GM12878 (cell line): ENCODE measurements around the gene CD244. TPM values are rescaled to one million over a fixed set of nuclear protein-coding genes. Genes with fewer than 3 reads are reported as not detected.

Experiments used
- ATAC-seq: fragments of 200-7000 bp; cut with Tn5 transposase; 3 replicates; pipeline ENCODE4 v1.9.1; 2020; ENCODE audit warnings: mild to moderate bottlenecking, moderate library complexity
- BruUV-seq: library from RNA; stranded (reverse); fragments of 400-500 nt; replicated peaks from 2 replicates; lab custom pipeline; 2021; lab: Mats Ljungman, UMichigan
- CTCF ChIA-PET: fragments of 300-600 bp; sonication (Branson Sonifier 250); formaldehyde crosslinking; extraction: SDS; loops from one replicate; lab custom pipeline; 2021; ENCODE audit warnings: inconsistent platforms; lab: Yijun Ruan, JAX
- POLR2A ChIA-PET: fragments of 350-600 bp; formaldehyde crosslinking; extraction: SDS; loops from one replicate; lab custom pipeline; 2021; ENCODE audit warnings: inconsistent platforms; lab: Charles Lee
- RAD21 ChIA-PET: fragments of 300-600 bp; sonication (Branson Sonifier 250); formaldehyde crosslinking; loops from one replicate; lab custom pipeline; 2023; ENCODE audit warnings: antibody characterized with exemption; ENCODE audit not compliant: unreplicated experiment; lab: Charles Lee
- SMC1A ChIA-PET: fragments of 300-600 bp; sonication (Branson Sonifier 250); formaldehyde crosslinking; loops from one replicate; lab custom pipeline; 2023; ENCODE audit not compliant: unreplicated experiment, uncharacterized antibody; lab: Charles Lee
- DNase-seq: peaks from one replicate; pipeline ENCODE4 v3.0.0-alpha.2; 2011; ENCODE audit warnings: low read depth, low spot score
- FAIRE-seq: peaks from 3 replicates; lab custom pipeline; 2011; peaks lifted over from hg19 to GRCh38; lab: Jason Lieb, UNC
- H2AFZ ChIP-seq: 2 replicates; pipeline ENCODE4 v1.6.0; 2011; ENCODE audit warnings: low read depth, low read length, control low read depth; ENCODE audit not compliant: control insufficient read depth
- H3K27ac ChIP-seq: 2 replicates; pipeline ENCODE4 v1.5.1; 2011; ENCODE audit warnings: control low read depth; ENCODE audit not compliant: control insufficient read depth, insufficient read depth
- H3K27me3 ChIP-seq, 2 experiments: replicated peaks in 1 of 2; 2 replicates each; pipeline versions ENCODE4 v1.6.0 to v1.6.1; 2011; ENCODE audit warnings: low read length in 1 of 2; ENCODE audit not compliant: control insufficient read depth in 2 of 2, insufficient read depth in 2 of 2
- H3K36me3 ChIP-seq, 2 experiments: 2 replicates each; pipeline ENCODE4 v1.5.1; 2011; ENCODE audit warnings: low read length in 1 of 2; ENCODE audit not compliant: control insufficient read depth in 2 of 2, insufficient read depth in 2 of 2
- H3K4me1 ChIP-seq: 2 replicates; pipeline ENCODE4 v1.6.1; 2011; ENCODE audit warnings: mild to moderate bottlenecking, low read length, moderate library complexity, mixed read lengths; ENCODE audit not compliant: control insufficient read depth, insufficient read depth
- H3K4me2 ChIP-seq: 2 replicates; pipeline ENCODE4 v1.6.0; 2011; ENCODE audit warnings: control low read depth; ENCODE audit not compliant: control insufficient read depth, insufficient read depth
- H3K4me3 ChIP-seq: fragments of 200-600 bp; sonication (generic); 2 replicates; pipeline ENCODE4 v1.5.1; 2016
- H3K79me2 ChIP-seq: 2 replicates; pipeline ENCODE4 v1.6.0; 2011; ENCODE audit warnings: low read length; ENCODE audit not compliant: control insufficient read depth, insufficient read depth
- H3K9ac ChIP-seq: 2 replicates; pipeline ENCODE4 v1.8.0; 2011; ENCODE audit warnings: low read length, control low read depth, mixed read lengths; ENCODE audit not compliant: control insufficient read depth, insufficient read depth
- H3K9me3 ChIP-seq: replicated peaks from 3 replicates; pipeline ENCODE4 v1.5.1; 2011; ENCODE audit warnings: mild to moderate bottlenecking, low read length; ENCODE audit not compliant: control insufficient read depth, insufficient read depth
- H4K20me1 ChIP-seq: 2 replicates; pipeline ENCODE4 v1.6.0; 2011; ENCODE audit not compliant: control insufficient read depth, insufficient read depth
- BHLHE40 ChIP-seq, 2 experiments: fragments of 450-650 bp in 1 of 2; IDR thresholded peaks; 2 replicates each; pipeline ENCODE4 v1.6.1; 2011 to 2017; ENCODE audit warnings: low read depth in 2 of 2, borderline replicate concordance in 1 of 2, improper control_type of control experiment in 1 of 2, low read length in 1 of 2, mild to moderate bottlenecking in 1 of 2
- CHD4 ChIP-seq: fragments of 200-600 bp; sonication (generic); IDR thresholded peaks from 2 replicates; pipeline ENCODE4 v1.6.1; 2016; ENCODE audit warnings: mild to moderate bottlenecking
- E4F1 ChIP-seq: fragments of 450-650 bp; IDR thresholded peaks from 2 replicates; pipeline ENCODE4 v1.6.1; 2018; ENCODE audit warnings: borderline replicate concordance, mild to moderate bottlenecking; ENCODE audit not compliant: partially characterized antibody
- FOXK2 ChIP-seq: fragments of 450-650 bp; IDR thresholded peaks from 2 replicates; pipeline ENCODE4 v1.6.1; 2017; ENCODE audit warnings: mild to moderate bottlenecking, moderate library complexity
- HDGF ChIP-seq: fragments of 450-650 bp; IDR thresholded peaks from 2 replicates; pipeline ENCODE4 v1.6.1; 2016; ENCODE audit warnings: antibody characterized with exemption
- MXI1 ChIP-seq: fragments of 150-350 bp; IDR thresholded peaks from 2 replicates; pipeline ENCODE4 v1.6.1; 2011; ENCODE audit warnings: low read depth, mild to moderate bottlenecking, inconsistent platforms, low read length, improper control_type of control experiment
- RAD51 ChIP-seq: fragments of 450-650 bp; IDR thresholded peaks from 2 replicates; pipeline ENCODE4 v1.6.1; 2016; ENCODE audit warnings: moderate library complexity, mild to moderate bottlenecking, inconsistent platforms
- SREBF1 ChIP-seq: IDR thresholded peaks from 2 replicates; pipeline ENCODE4 v1.6.1; 2012; ENCODE audit warnings: mild to moderate bottlenecking, low read length
- SREBF2 ChIP-seq: IDR thresholded peaks from 2 replicates; pipeline ENCODE4 v1.6.1; 2012; ENCODE audit warnings: mild to moderate bottlenecking, low read length
- TCF12 ChIP-seq: IDR thresholded peaks from 2 replicates; pipeline ENCODE4 v1.6.1; 2011; ENCODE audit warnings: low read depth, mild to moderate bottlenecking, low read length
- USF2 ChIP-seq: IDR thresholded peaks from 2 replicates; pipeline ENCODE4 v1.6.1; 2011; ENCODE audit warnings: low read depth, low read length, improper control_type of control experiment, borderline replicate concordance
- ZBTB40 ChIP-seq: fragments of 450-650 bp; IDR thresholded peaks from 2 replicates; pipeline ENCODE4 v1.6.1; 2016; ENCODE audit warnings: mild to moderate bottlenecking, moderate library complexity, borderline replicate concordance
- WGBS: methylation state at CpG from one replicate; pipeline ENCODE4 v1.1.6; 2016; ENCODE audit warnings: low lambda C conversion rate; ENCODE audit not compliant: insufficient replicate concordance, insufficient coverage; ENCODE audit errors: missing lambda C conversion rate; 5-methylcytosine and 5-hydroxymethylcytosine counted together
- in situ Hi-C: fragments of 300-500 bp; cut with MboI; formaldehyde crosslinking; loops from 9 replicates; pipeline ENCODE4 v1.14.3; 2018; ENCODE audit warnings: mixed read lengths
- intact Hi-C: fragments of 100-400 bp; cut with micrococcal nuclease; formaldehyde crosslinking; loops from one replicate; pipeline ENCODE4 v1.14.2; 2022; ENCODE audit not compliant: unreplicated experiment
- polyA plus RNA-seq, 11 experiments: library from polyadenylated mRNA; depleted of rRNA in 4 of 11; unstranded in 6 of 11; stranded (reverse) in 5 of 11; fragments of >200 nt; fragmentation: Nextera tagmentation in 4 of 11; fragmentation: Illumina TruSeq in 1 of 11; extraction: Ambion mirVana in 4 of 11; extraction: Trizol in 1 of 11; gene quantifications; 1 replicate in 1 of 11; 2 replicates in 10 of 11; pipeline versions ENCODE4 v1.2.1 to v1.2.3, GENCODE V29; 2011 to 2016; ENCODE audit warnings: inconsistent platforms in 2 of 11, missing spikeins in 2 of 11, low read depth in 1 of 11
- total RNA-seq, 4 experiments: library from RNA; depleted of rRNA in 3 of 4; stranded (reverse); fragments of >200 nt in 3 of 4; fragmentation: Illumina TruSeq in 1 of 4; extraction: Trizol in 1 of 4; gene quantifications; 2 replicates each; pipeline versions ENCODE4 v1.2.1 to v1.2.3, GENCODE V29; 2013 to 2021

Gene CD244
- total and polyA plus RNA-seq, 10 of the 15 experiments (the other 5 are each of a cell fraction or from before 2014, with no cell fraction given): 0.24 to 13.6 (median 0.73) TPM

GRCh38 chr1:160846281-160846680 lies 16.4 kb downstream of the CD244 start (continued):
- TF ChIP-seq FOXK2: no peak
- TF ChIP-seq SREBF1: no peak
- no peak for TF ChIP-seq BHLHE40 (IDR thresholded peaks at IDR 0.05; ENCODE audit: borderline replicate concordance in 1 of 2, low read depth in 2 of 2, low read length in 1 of 2)
- no peak for TF ChIP-seq HDGF
- no peak for TF ChIP-seq SREBF2
- TF ChIP-seq, all 136 proteins: peak for 0

- TF ChIP-seq RAD51 (no peak), TCF12 (no peak), E4F1 (no peak), ZBTB40 (no peak), USF2 (no peak), CHD4 (no peak), MXI1 (no peak)
- ATAC-seq (no peak; the same call in 2 of the 3 replicates), FAIRE-seq (no peak), DNase-seq (no peak)
- Histone ChIP-seq H3K9ac (no peak overlapping the region), H4K20me1 (no peaks in the 10 kb centered on the region), H3K4me3 (no peak overlapping the region), H3K4me1 (no peaks in the 10 kb centered on the region), H3K36me3 (no peaks in the 10 kb centered on the region), H3K27ac (no peak overlapping the region), H3K9me3 (no peaks in the 10 kb centered on the region; the same call in 2 of the 3 replicates), H3K27me3 (no peaks in the 10 kb centered on the region), H3K4me2 (no peak overlapping the region), H2AFZ (no peak overlapping the region), H3K79me2 (no peaks in the 10 kb centered on the region)
- intact Hi-C loops (no loop called here), in situ Hi-C loops (no loop called here)
- no TSS peak for BruUV-seq
- POLR2A ChIA-PET: interaction anchor here (0.5 to 2.6 kb wide), 4 partner anchors 11 to 281 kb away, joined by 3 to 25 read pairs (median 7); partner anchors contain the start of gene CD244
- SMC1A ChIA-PET: interaction anchor here (0.8 to 13.0 kb wide), 6 partner anchors 11 to 44 kb away, joined by 3 to 229 read pairs (median 8); partner anchors contain the start of gene CD244
- 79% methylated on average over 12 of the region's 12 CpGs for WGBS
- CTCF ChIA-PET: interaction anchor here (0.6 to 4.1 kb wide), 12 partner anchors 10 to 1773 kb away, joined by 3 to 28 read pairs (median 6); partner anchors contain the start of genes CD244 and ITLN2
- RAD21 ChIA-PET: interaction anchor here (1.0 to 4.8 kb wide), 7 partner anchors 7 to 107 kb away, joined by 3 to 27 read pairs (median 4); partner anchors contain the start of gene CD244
Measured at GRCh38 chr1:160844447-160845232, 18.0 kb downstream of the CD244 start.
